CD1c-positive myeloid dendritic cell (primary cell): ENCODE data around the gene RPTOR.

Source experiments
- DNase-seq: peaks from one replicate; pipeline ENCODE4 v3.0.0-alpha.2; 2016; ENCODE audit errors: extremely low spot score

Gene RPTOR

GRCh38 chr17:80959330-80960036, 414.8 kb downstream of the RPTOR start:
- no peak for DNase-seq

GRCh38 chr17:80960037-80960796, 415.6 kb downstream of the RPTOR start:
- DNase-seq, result no peak

- DNase-seq, result no peak
These were observed 416.3 kb downstream of the RPTOR start for GRCh38 chr17:80960797-80961452.

- no peak for DNase-seq
These were observed 417.1 kb downstream of the RPTOR start for GRCh38 chr17:80961541-80962330.

GRCh38 chr17:80962356-80963329, 418.0 kb downstream of the RPTOR start:
- no peak for DNase-seq

GRCh38 chr17:80963812-80964543, 419.3 kb downstream of the RPTOR start:
- DNase-seq, result no peak

GRCh38 chr17:80964544-80964856, 419.9 kb downstream of the RPTOR start:
- no peak for DNase-seq

GRCh38 chr17:80964859-80965580, 420.4 kb downstream of the RPTOR start:
- no peak for DNase-seq

GRCh38 chr17:80965606-80966005, 421.0 kb downstream of the RPTOR start:
- DNase-seq, result no peak

GRCh38 chr17:80967404-80967872, 422.8 kb downstream of the RPTOR start:
- no peak for DNase-seq

GRCh38 chr17:80968602-80969029, 424.0 kb downstream of the RPTOR start:
- DNase-seq, result no peak

- no peak for DNase-seq
These were observed 424.5 kb downstream of the RPTOR start for GRCh38 chr17:80969030-80969673.

- DNase-seq, result no peak
These were observed 425.0 kb downstream of the RPTOR start for GRCh38 chr17:80969674-80970043.

- DNase-seq, result no peak
These were observed 425.6 kb downstream of the RPTOR start for GRCh38 chr17:80970044-80970761.

GRCh38 chr17:80970762-80971703, 426.4 kb downstream of the RPTOR start:
- DNase-seq, result no peak

- DNase-seq, result no peak
These were observed 427.2 kb downstream of the RPTOR start for GRCh38 chr17:80971704-80972304.

GRCh38 chr17:80976701-80977100, 432.1 kb downstream of the RPTOR start:
- DNase-seq, result no peak
